HCT116 (cell line): ENCODE data around the gene FAM171A2. TPM values are rescaled to one million over a fixed set of nuclear protein-coding genes. Genes with fewer than 3 reads are reported as not detected.

Source experiments
- ATAC-seq: fragments of 200-7000 bp; cut with Tn5 transposase; 2 replicates; pipeline ENCODE4 v1.9.1; 2020; ENCODE audit warnings: mild to moderate bottlenecking, moderate library complexity
- BruUV-seq: library from RNA; stranded (reverse); fragments of 400-500 nt; replicated peaks from 2 replicates; lab custom pipeline; 2021; lab: Mats Ljungman, UMichigan
- CTCF ChIA-PET: fragments of 300-600 bp; sonication (Branson Sonifier 250); formaldehyde crosslinking; loops from one replicate; lab custom pipeline; 2021; ENCODE audit warnings: antibody characterized with exemption; lab: Charles Lee
- POLR2A ChIA-PET: fragments of 300-600, 350-600 bp; sonication (Branson Sonifier 250); formaldehyde crosslinking; loops from one replicate; lab custom pipeline; 2021; ENCODE audit warnings: antibody characterized with exemption; lab: Charles Lee
- RAD21 ChIA-PET, 2 experiments: fragments of 300-600 bp; sonication (Branson Sonifier 250); formaldehyde crosslinking; loops; one replicate each; lab custom pipeline; 2023; ENCODE audit warnings: low total read pairs in 2 of 2; ENCODE audit not compliant: uncharacterized antibody in 2 of 2, unreplicated experiment in 2 of 2, low non-redundant PET in 1 of 2; lab: Charles Lee
- DNase-seq: peaks from one replicate; pipeline ENCODE4 v3.0.0-alpha.2; 2010; ENCODE audit warnings: low read depth, low spot score
- H2AFZ ChIP-seq: fragments of 200-600 bp; shearing (Covaris generic), sonication (generic); 2 replicates; pipeline ENCODE4 v1.6.1; 2017; ENCODE audit warnings: low read depth, mixed run types, mixed read lengths, antibody characterized with exemption, low read length; ENCODE audit not compliant: poor library complexity, severe bottlenecking
- H3K27ac ChIP-seq: 2 replicates; pipeline ENCODE4 v1.5.1; 2012; ENCODE audit warnings: low read depth, low read length
- H3K27me3 ChIP-seq: fragments of 200-600 bp; sonication (generic); 2 replicates; pipeline ENCODE4 v1.6.1; 2016; ENCODE audit warnings: mixed run types, low read length, mixed read lengths; ENCODE audit not compliant: insufficient read depth
- H3K36me3 ChIP-seq, 2 experiments: fragments of 200-500 bp in 1 of 2; fragments of 200-600 bp in 1 of 2; sonication (Bioruptor generic) in 1 of 2; sonication (generic) in 1 of 2; 2 replicates each; pipeline versions ENCODE4 v1.5.1 to v1.6.1; 2014 to 2016; ENCODE audit warnings: low read length in 2 of 2, inconsistent platforms in 1 of 2, mixed read lengths in 1 of 2, mixed run types in 1 of 2; ENCODE audit not compliant: insufficient read depth in 2 of 2, control insufficient read depth in 1 of 2
- H3K4me1 ChIP-seq, 2 experiments: fragments of 200-600 bp in 1 of 2; sonication (generic) in 1 of 2; 2 replicates each; pipeline versions ENCODE4 v1.5.1 to v1.6.1; 2012 to 2017; ENCODE audit warnings: low read length in 2 of 2, inconsistent platforms in 1 of 2, mild to moderate bottlenecking in 1 of 2, mixed read lengths in 1 of 2, mixed run types in 1 of 2, moderate library complexity in 1 of 2; ENCODE audit not compliant: insufficient read depth in 2 of 2, control insufficient read depth in 1 of 2
- H3K4me2 ChIP-seq: fragments of 200-600 bp; sonication (generic); 2 replicates; pipeline ENCODE4 v1.6.1; 2017; ENCODE audit warnings: mixed run types, low read length, mixed read lengths
- H3K4me3 ChIP-seq, 2 experiments: fragments of 200-600 bp in 1 of 2; sonication (generic) in 1 of 2; replicated peaks in 1 of 2; 2 replicates each; pipeline ENCODE4 v1.5.1; 2011 to 2016; ENCODE audit warnings: low read length in 2 of 2, control low read depth in 1 of 2, low read depth in 1 of 2, mild to moderate bottlenecking in 1 of 2, mixed read lengths in 1 of 2, mixed run types in 1 of 2
- H3K79me2 ChIP-seq: fragments of 200-600 bp; sonication (generic); 2 replicates; pipeline ENCODE4 v1.6.1; 2017; ENCODE audit warnings: mild to moderate bottlenecking, mixed run types, low read length, moderate library complexity, mixed read lengths; ENCODE audit not compliant: insufficient read depth
- H3K9ac ChIP-seq: fragments of 200-600 bp; sonication (generic); 2 replicates; pipeline ENCODE4 v1.6.1; 2016; ENCODE audit warnings: low read length, mixed read lengths
- H3K9me2 ChIP-seq: fragments of 200-600 bp; sonication (generic), shearing (Covaris generic); 2 replicates; pipeline ENCODE4 v1.6.1; 2017; ENCODE audit warnings: mixed run types, mild to moderate bottlenecking, moderate library complexity; ENCODE audit not compliant: insufficient read depth
- H3K9me3 ChIP-seq, 2 experiments: fragments of 200-500 bp in 1 of 2; fragments of 200-600 bp in 1 of 2; sonication (Bioruptor generic) in 1 of 2; sonication (generic) in 1 of 2; 2 replicates each; pipeline ENCODE4 v1.6.1; 2014 to 2017; ENCODE audit warnings: low read length in 2 of 2, mixed read lengths in 2 of 2, inconsistent platforms in 1 of 2, low read depth in 1 of 2, mild to moderate bottlenecking in 1 of 2, mixed run types in 1 of 2, moderate library complexity in 1 of 2; ENCODE audit not compliant: control insufficient read depth in 1 of 2, insufficient read depth in 1 of 2
- H4K20me1 ChIP-seq: fragments of 200-600 bp; sonication (generic), shearing (Covaris generic); 2 replicates; pipeline ENCODE4 v1.6.1; 2017; ENCODE audit warnings: mixed run types, mild to moderate bottlenecking, moderate library complexity; ENCODE audit not compliant: insufficient read depth
- ELF1 ChIP-seq: IDR thresholded peaks from 2 replicates; pipeline ENCODE4 v1.6.1; 2012; ENCODE audit warnings: low read depth, borderline replicate concordance
- EZH2 ChIP-seq: fragments of 200-600 bp; sonication (generic); IDR thresholded peaks from 2 replicates; pipeline ENCODE4 v1.6.1; 2017; ENCODE audit warnings: antibody characterized with exemption, mixed run types
- EZH2phosphoT487 ChIP-seq: fragments of 200-600 bp; IDR thresholded peaks from 2 replicates; pipeline ENCODE4 v1.6.1; 2018; ENCODE audit warnings: antibody characterized with exemption, borderline replicate concordance
- JUND ChIP-seq: IDR thresholded peaks from 2 replicates; pipeline ENCODE4 v1.6.1; 2012
- POLR2A ChIP-seq: IDR thresholded peaks from 2 replicates; pipeline ENCODE4 v1.7.0; 2011; ENCODE audit warnings: borderline replicate concordance; ENCODE audit not compliant: insufficient read depth, insufficient read length; ENCODE audit errors: extremely low read depth
- SP1 ChIP-seq: IDR thresholded peaks from 2 replicates; pipeline ENCODE4 v1.6.1; 2012; ENCODE audit warnings: low read depth
- YY1 ChIP-seq: IDR thresholded peaks from 2 replicates; pipeline ENCODE4 v1.6.1; 2011; ENCODE audit warnings: low read length, low read depth, moderate library complexity, mild to moderate bottlenecking; ENCODE audit not compliant: insufficient replicate concordance; ENCODE audit errors: extremely low read depth
- ZFX ChIP-seq: fragments of 450-650 bp; IDR thresholded peaks from 2 replicates; pipeline ENCODE4 v1.6.1; 2017
- intact Hi-C: fragments of 100-400 bp; cut with micrococcal nuclease; formaldehyde crosslinking; loops from 2 replicates; pipeline ENCODE4 v1.10.0; 2022
- total RNA-seq: library from RNA; stranded (reverse); gene quantifications from one replicate; pipeline ENCODE4 v1.2.1, GENCODE V29; 2021; ENCODE audit not compliant: unreplicated experiment
- TF ChIP-seq, protein P1 (sequence below): IDR thresholded peaks from 2 replicates; pipeline ENCODE4 v1.6.1; 2012
- TF ChIP-seq, protein P2 (sequence below), 3 experiments: fragments of 200-600 bp in 1 of 3; sonication (generic) in 1 of 3; IDR thresholded peaks in 2 of 3; conservative IDR thresholded peaks in 1 of 3; 2 replicates each; pipeline ENCODE4 v1.5.1; 2012 to 2017; ENCODE audit warnings: low read depth in 2 of 3, low read length in 2 of 3, antibody characterized with exemption in 1 of 3, borderline replicate concordance in 1 of 3, control low read depth in 1 of 3, mild to moderate bottlenecking in 1 of 3, mixed read lengths in 1 of 3, mixed run types in 1 of 3, moderate library complexity in 1 of 3; ENCODE audit not compliant: insufficient read depth in 1 of 3
- TF ChIP-seq, protein P3 (sequence below): IDR thresholded peaks from 2 replicates; pipeline ENCODE4 v1.6.1; 2012; ENCODE audit warnings: low read depth

Gene FAM171A2
- total RNA-seq, 1 experiment from 2014 or later, result 18.0 TPM

DNA sequence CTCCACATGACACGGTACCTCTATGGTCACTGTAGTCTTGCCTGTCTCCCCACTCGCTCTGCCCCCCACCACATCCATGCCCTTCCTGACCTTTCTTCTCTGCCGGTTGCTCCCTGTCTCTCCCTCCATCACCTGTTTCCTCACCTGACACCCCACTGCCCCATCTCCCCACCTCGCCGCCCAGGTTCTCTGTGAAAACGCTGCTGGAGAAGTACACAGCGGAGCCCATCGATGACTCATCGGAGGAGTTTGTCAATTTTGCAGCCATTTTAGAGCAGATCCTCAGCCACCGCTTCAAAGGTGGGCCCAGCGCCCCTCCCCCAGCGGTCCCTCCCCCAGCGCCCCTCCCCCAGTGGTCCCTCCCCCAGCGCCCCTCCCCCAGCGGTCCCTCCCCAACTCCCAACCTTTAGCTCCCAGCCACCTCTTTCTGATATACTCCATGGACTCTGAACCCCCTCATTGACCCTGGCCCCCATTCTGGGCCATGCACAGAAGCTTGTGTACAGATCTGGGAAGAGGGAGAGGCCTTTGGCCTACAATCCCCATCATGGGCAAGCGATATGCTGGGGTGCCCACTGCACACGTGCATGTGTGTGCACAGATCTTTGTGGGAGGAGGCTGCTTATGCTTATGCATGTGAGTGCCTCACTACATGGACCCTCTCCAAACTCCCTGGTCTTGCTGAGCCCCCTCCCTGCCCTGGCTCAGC, 51.1 kb downstream of the FAM171A2 start:
- RAD21 ChIA-PET, result interaction anchor here in 1 of 2 experiments (0.5 kb wide), 1 partner anchor 223 kb away, joined by 3 read pairs; no protein-coding TSS in a partner anchor
- H3K4me2 ChIP-seq, result no peak overlapping the region
- no peak for TF ChIP-seq POLR2A
- no peak for TF ChIP-seq EZH2phosphoT487
- TF ChIP-seq, protein P1, sequence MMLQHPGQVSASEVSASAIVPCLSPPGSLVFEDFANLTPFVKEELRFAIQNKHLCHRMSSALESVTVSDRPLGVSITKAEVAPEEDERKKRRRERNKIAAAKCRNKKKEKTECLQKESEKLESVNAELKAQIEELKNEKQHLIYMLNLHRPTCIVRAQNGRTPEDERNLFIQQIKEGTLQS, result no peak
- no peak for TF ChIP-seq EZH2
- TF ChIP-seq JUND, result no peak
- TF ChIP-seq ZFX, result no peak
- TF ChIP-seq, protein P2, sequence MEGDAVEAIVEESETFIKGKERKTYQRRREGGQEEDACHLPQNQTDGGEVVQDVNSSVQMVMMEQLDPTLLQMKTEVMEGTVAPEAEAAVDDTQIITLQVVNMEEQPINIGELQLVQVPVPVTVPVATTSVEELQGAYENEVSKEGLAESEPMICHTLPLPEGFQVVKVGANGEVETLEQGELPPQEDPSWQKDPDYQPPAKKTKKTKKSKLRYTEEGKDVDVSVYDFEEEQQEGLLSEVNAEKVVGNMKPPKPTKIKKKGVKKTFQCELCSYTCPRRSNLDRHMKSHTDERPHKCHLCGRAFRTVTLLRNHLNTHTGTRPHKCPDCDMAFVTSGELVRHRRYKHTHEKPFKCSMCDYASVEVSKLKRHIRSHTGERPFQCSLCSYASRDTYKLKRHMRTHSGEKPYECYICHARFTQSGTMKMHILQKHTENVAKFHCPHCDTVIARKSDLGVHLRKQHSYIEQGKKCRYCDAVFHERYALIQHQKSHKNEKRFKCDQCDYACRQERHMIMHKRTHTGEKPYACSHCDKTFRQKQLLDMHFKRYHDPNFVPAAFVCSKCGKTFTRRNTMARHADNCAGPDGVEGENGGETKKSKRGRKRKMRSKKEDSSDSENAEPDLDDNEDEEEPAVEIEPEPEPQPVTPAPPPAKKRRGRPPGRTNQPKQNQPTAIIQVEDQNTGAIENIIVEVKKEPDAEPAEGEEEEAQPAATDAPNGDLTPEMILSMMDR (IDR thresholded peaks at IDR 0.05 in 2 of 3, conservative IDR thresholded peaks at IDR 0.05 in 1 of 3; ENCODE audit: borderline replicate concordance in 1 of 3, insufficient read depth in 1 of 3, low read depth in 2 of 3, low read length in 2 of 3), result no peak
- no peak for TF ChIP-seq SP1
- TF ChIP-seq YY1, result no peak
- TF ChIP-seq, protein P3, sequence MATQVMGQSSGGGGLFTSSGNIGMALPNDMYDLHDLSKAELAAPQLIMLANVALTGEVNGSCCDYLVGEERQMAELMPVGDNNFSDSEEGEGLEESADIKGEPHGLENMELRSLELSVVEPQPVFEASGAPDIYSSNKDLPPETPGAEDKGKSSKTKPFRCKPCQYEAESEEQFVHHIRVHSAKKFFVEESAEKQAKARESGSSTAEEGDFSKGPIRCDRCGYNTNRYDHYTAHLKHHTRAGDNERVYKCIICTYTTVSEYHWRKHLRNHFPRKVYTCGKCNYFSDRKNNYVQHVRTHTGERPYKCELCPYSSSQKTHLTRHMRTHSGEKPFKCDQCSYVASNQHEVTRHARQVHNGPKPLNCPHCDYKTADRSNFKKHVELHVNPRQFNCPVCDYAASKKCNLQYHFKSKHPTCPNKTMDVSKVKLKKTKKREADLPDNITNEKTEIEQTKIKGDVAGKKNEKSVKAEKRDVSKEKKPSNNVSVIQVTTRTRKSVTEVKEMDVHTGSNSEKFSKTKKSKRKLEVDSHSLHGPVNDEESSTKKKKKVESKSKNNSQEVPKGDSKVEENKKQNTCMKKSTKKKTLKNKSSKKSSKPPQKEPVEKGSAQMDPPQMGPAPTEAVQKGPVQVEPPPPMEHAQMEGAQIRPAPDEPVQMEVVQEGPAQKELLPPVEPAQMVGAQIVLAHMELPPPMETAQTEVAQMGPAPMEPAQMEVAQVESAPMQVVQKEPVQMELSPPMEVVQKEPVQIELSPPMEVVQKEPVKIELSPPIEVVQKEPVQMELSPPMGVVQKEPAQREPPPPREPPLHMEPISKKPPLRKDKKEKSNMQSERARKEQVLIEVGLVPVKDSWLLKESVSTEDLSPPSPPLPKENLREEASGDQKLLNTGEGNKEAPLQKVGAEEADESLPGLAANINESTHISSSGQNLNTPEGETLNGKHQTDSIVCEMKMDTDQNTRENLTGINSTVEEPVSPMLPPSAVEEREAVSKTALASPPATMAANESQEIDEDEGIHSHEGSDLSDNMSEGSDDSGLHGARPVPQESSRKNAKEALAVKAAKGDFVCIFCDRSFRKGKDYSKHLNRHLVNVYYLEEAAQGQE, result no peak
- no peak for TF ChIP-seq ELF1
- TF ChIP-seq, all 23 proteins: peak for 0
- H2AFZ ChIP-seq, result no peak overlapping the region
- H3K4me1 ChIP-seq, result peaks cover 6 to 59% of the 10 kb centered on the region in 2 experiments; a peak in 3 of 4 replicates
- H4K20me1 ChIP-seq, result no peaks in the 10 kb centered on the region
- POLR2A ChIA-PET, result no interaction called here
- no peaks in the 10 kb centered on the region for H3K36me3 ChIP-seq
- CTCF ChIA-PET, result no interaction called here
- ATAC-seq (no peak), DNase-seq (no peak)
- intact Hi-C loops, result no loop called here
- no peaks in the 10 kb centered on the region for H3K79me2 ChIP-seq
- H3K27me3 ChIP-seq, result no peaks in the 10 kb centered on the region
- no peak overlapping the region for H3K9ac ChIP-seq
- no TSS peak for BruUV-seq
- H3K9me3 ChIP-seq, result no peaks in the 10 kb centered on the region
- no peaks in the 10 kb centered on the region for H3K9me2 ChIP-seq
- H3K4me3 ChIP-seq, result no peak overlapping the region
- no peak overlapping the region for H3K27ac ChIP-seq
